Esophagus muscularis mucosa (tissue), 4 donors: ENCODE data around the gene PIP5KL1. TPM values are rescaled to one million over a fixed set of nuclear protein-coding genes. Genes with fewer than 3 reads are reported as not detected.

Experiments used
- DNase-seq: peaks from one replicate; pipeline ENCODE4 v3.0.0-alpha.2; 2017; ENCODE audit errors: extremely low spot score
- H3K27ac ChIP-seq, 4 donors: fragments of 200-600 bp; sonication (generic); replicated peaks in 1 of 4; 1 replicate in 3 of 4; 2 replicates in 1 of 4; pipeline ENCODE4 v1.5.1; 2016 to 2019; ENCODE audit warnings: mild to moderate bottlenecking in 1 of 4
- H3K27me3 ChIP-seq, 4 donors: fragments of 200-600 bp; sonication (generic); one replicate each; pipeline versions ENCODE4 v1.5.1 to v1.6.0; 2016 to 2019
- H3K36me3 ChIP-seq, 4 donors: fragments of 200-600 bp; sonication (generic); one replicate each; pipeline ENCODE4 v1.5.1; 2016 to 2019
- H3K4me1 ChIP-seq, 4 donors: fragments of 200-600 bp; sonication (generic); one replicate each; pipeline ENCODE4 v1.5.1; 2016 to 2019
- H3K4me3 ChIP-seq, 4 donors: fragments of 200-600 bp; sonication (generic); 1 replicate in 2 of 4; 2 replicates in 2 of 4; pipeline ENCODE4 v1.5.1; 2016 to 2019; ENCODE audit warnings: mild to moderate bottlenecking in 4 of 4, moderate library complexity in 1 of 4
- H3K9me3 ChIP-seq, 4 donors: fragments of 200-600 bp; sonication (generic); 1 replicate in 3 of 4; 2 replicates in 1 of 4; pipeline ENCODE4 v1.5.1; 2016 to 2019
- CTCF ChIP-seq, 3 experiments: fragments of 200-600 bp in 2 of 3; fragments of 450-650 bp in 1 of 3; sonication (generic) in 2 of 3; IDR thresholded peaks; one replicate each; pipeline ENCODE4 v1.5.1; 2017 to 2019; ENCODE audit warnings: antibody characterized with exemption in 3 of 3, mild to moderate bottlenecking in 2 of 3, moderate library complexity in 1 of 3
- EP300 ChIP-seq: sonication (generic); formaldehyde crosslinking; IDR thresholded peaks from one replicate; pipeline ENCODE4 v1.6.1; 2017; ENCODE audit warnings: antibody characterized with exemption
- POLR2A ChIP-seq: fragments of 450-650 bp; IDR thresholded peaks from one replicate; pipeline ENCODE4 v1.6.1; 2017; ENCODE audit warnings: antibody characterized with exemption, moderate library complexity, mild to moderate bottlenecking, low read depth
- POLR2AphosphoS5 ChIP-seq, 2 donors: sonication (generic); formaldehyde crosslinking; IDR thresholded peaks; one replicate each; pipeline ENCODE4 v1.6.1; 2017; ENCODE audit warnings: antibody characterized with exemption in 2 of 2
- WGBS: methylation state at CpG from one replicate; pipeline ENCODE4 v1.1.5; 2018; 5-methylcytosine and 5-hydroxymethylcytosine counted together
- intact Hi-C: fragments of 100-400 bp; cut with DNase I; formaldehyde crosslinking; loops from one replicate; pipeline ENCODE4 v1.15.1; 2023
- total RNA-seq, 4 donors: library from RNA; depleted of rRNA; stranded (reverse); fragments of >200 nt; gene quantifications; one replicate each; pipeline versions ENCODE4 v1.1.0 to v1.2.1, GENCODE V29; 2016

Gene PIP5KL1
- total RNA-seq, 4 donors from 2014 or later = 1.3 to 2.8 (median 2.2) TPM

- Histone ChIP-seq H3K27ac (peak overlapping the region; percentile 91 to 97 (median 96)), H3K27me3 (peaks cover 0 to 4% (median 0%) of the 10 kb centered on the region in 4 donors), H3K4me1 (peaks cover 92 to 100% (median 100%) of the 10 kb centered on the region in 4 donors), H3K9me3 (no peaks in the 10 kb centered on the region), H3K36me3 (no peaks in the 10 kb centered on the region), H3K4me3 (no peak overlapping the region)
- no peak for TF ChIP-seq POLR2AphosphoS5 (IDR thresholded peaks at IDR 0.05)
- no peak for TF ChIP-seq POLR2A
- TF ChIP-seq CTCF (IDR thresholded peaks at IDR 0.05) = no peak
- TF ChIP-seq EP300 = no peak
- 60% methylated on average over 8 of the region's 8 CpGs for WGBS
- no peak for DNase-seq
- intact Hi-C loops = no loop called here
Observed at GRCh38 chr9:127966416-127967150, 36.0 kb upstream of the PIP5KL1 start.

DNA sequence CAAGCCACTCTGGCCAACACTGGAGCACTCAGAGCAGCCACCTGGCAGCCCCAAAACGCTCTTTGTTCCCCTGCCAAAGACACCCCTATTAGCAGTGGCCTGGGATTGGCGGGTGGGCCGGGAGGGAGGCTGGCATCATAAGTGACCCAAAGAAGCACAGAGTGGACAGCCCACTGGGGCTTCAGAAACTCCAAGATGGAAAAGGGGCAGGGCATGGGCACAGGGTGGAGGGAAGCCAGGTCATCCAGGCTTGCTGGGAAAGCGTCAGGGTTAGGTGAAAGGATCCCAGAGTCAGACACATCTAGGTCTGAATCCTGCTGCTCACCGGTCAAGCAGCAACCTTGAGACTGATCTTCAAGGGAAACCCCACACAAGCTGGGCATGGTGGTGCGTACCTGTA lies 35.4 kb upstream of the PIP5KL1 start:
- Histone ChIP-seq H3K27me3 (peaks cover 0 to 4% (median 0%) of the 10 kb centered on the region in 4 donors), H3K4me3 (peak overlapping the region in 3 of 4 donors; percentile 22 to 43 (median 26)), H3K9me3 (no peaks in the 10 kb centered on the region), H3K36me3 (no peaks in the 10 kb centered on the region), H3K4me1 (peaks cover 88 to 100% (median 100%) of the 10 kb centered on the region in 4 donors), H3K27ac (peak overlapping the region; percentile 91 to 97 (median 96))
- intact Hi-C loops = no loop called here
- WGBS = 42% methylated on average over 4 of the region's 6 CpGs
- DNase-seq = no peak
- TF ChIP-seq EP300 (no peak), POLR2AphosphoS5 (IDR thresholded peaks at IDR 0.05) (no peak)

DNA sequence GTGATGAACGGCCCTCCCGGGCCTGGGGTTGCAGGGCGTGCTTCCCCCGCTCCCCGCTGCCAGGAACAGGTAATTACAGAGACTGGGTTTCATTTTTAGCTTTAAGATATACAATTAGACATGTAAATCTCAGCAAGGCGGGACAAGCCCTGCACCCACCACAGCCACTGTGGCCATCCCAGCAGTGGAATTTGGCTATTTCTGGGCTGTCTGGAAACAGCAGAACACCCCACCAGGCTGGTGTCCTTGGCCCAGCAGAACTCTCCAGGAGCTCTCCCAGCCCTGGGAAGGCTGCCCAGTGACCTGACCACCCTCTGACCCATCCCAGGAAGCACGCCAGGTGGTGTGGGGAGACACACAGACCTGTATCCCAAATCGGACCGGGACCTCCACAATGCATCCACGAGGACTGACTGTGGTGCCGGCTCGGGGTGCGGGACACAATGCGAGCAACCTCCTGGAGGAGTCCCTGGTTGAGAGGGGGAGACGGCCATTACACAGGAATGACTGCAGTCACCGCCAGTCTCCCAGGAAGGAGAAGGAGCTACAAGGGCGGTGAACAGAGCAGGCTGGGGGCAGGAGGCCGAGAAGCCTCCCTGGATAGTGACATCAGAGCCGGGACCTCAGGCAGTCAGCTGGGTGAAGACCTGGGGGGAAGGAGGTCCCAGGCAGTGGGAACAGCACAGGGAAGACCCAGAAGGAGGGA lies 32.9 kb upstream of the PIP5KL1 start:
- WGBS = 46% methylated on average over 17 of the region's 19 CpGs
- H3K27ac ChIP-seq = peak overlapping the region; percentile 91 to 97 (median 96)
- TF ChIP-seq CTCF (IDR thresholded peaks at IDR 0.05) (no peak), EP300 (peak; percentile 65), POLR2AphosphoS5 (IDR thresholded peaks at IDR 0.05) (peak; percentile 46 to 67), POLR2A (no peak)
- H3K9me3 ChIP-seq = no peaks in the 10 kb centered on the region
- H3K4me1 ChIP-seq = peaks cover 77 to 97% (median 92%) of the 10 kb centered on the region in 4 donors
- peak overlapping the region in 1 of 4 donors; percentile 13 for H3K4me3 ChIP-seq
- no peak for DNase-seq
- no peaks in the 10 kb centered on the region for H3K36me3 ChIP-seq
- intact Hi-C loops = no loop called here
- no peaks in the 10 kb centered on the region for H3K27me3 ChIP-seq

DNA sequence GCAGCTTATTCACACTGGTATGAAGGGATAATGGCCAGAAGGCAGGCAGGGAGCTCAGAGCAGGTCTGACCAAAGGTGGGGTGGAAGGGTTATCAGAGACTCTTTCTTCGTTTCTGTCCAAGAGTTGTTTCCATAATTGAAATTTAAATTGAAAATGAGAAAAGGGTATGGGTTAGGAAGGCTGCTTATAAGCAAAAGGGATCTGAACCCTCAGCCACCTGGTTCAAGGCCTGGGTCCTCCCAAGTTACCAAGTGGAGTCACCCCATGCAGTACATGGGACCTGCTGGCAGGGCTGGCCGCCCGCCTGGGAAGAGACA lies 32.4 kb upstream of the PIP5KL1 start:
- DNase-seq = no peak
- Histone ChIP-seq H3K9me3 (no peaks in the 10 kb centered on the region), H3K27me3 (no peaks in the 10 kb centered on the region), H3K4me1 (peaks cover 72 to 92% (median 87%) of the 10 kb centered on the region in 4 donors), H3K4me3 (peak overlapping the region in 1 of 4 donors; percentile 13), H3K27ac (peak overlapping the region; percentile 91 to 97 (median 96)), H3K36me3 (no peaks in the 10 kb centered on the region)
- WGBS = 56% methylated on average over 3 of the region's 3 CpGs
- TF ChIP-seq POLR2A (no peak), POLR2AphosphoS5 (IDR thresholded peaks at IDR 0.05) (no peak), CTCF (IDR thresholded peaks at IDR 0.05) (no peak)
- intact Hi-C loops = no loop called here

DNA sequence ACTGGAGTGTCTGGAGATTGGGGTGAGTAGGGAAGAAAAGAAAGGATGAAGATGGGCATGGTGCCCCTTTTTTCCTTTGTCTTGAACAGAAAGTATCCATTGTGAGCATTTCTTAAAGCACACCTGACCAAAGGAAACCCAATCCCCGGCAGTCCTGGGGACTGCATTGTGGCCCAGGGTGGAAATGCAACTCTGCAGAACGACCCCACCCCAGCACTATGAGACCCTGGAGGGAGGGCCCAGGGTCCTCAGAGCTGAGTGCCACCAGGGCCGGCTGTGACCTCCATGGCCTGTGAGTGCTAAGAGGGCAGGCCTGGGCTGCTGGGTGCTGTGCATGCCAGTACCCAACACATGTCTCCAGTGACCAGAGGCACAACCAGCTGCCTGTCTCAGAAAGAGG lies 31.7 kb upstream of the PIP5KL1 start:
- no peaks in the 10 kb centered on the region for H3K27me3 ChIP-seq
- intact Hi-C loops = no loop called here
- WGBS = 63% methylated on average over 3 of the region's 3 CpGs
- TF ChIP-seq CTCF (IDR thresholded peaks at IDR 0.05) (no peak), POLR2AphosphoS5 (IDR thresholded peaks at IDR 0.05) (no peak), POLR2A (no peak), EP300 (no peak)
- DNase-seq = no peak
- H3K27ac ChIP-seq = peak overlapping the region; percentile 91 to 97 (median 96)
- H3K36me3 ChIP-seq = no peaks in the 10 kb centered on the region
- H3K9me3 ChIP-seq = no peaks in the 10 kb centered on the region
- H3K4me1 ChIP-seq = peaks cover 65 to 84% (median 80%) of the 10 kb centered on the region in 4 donors
- H3K4me3 ChIP-seq = no peak overlapping the region
